Measurements from ENCODE around the gene PTGIS. TPM values are rescaled to one million over a fixed set of nuclear protein-coding genes. Genes with fewer than 3 reads are reported as not detected.

Gene PTGIS
- total and polyA plus RNA-seq, 2 donors (not counting 3 experiments of a cell fraction or from before 2014, with no cell fraction given): 6.2 to 11.8 TPM

DNA sequence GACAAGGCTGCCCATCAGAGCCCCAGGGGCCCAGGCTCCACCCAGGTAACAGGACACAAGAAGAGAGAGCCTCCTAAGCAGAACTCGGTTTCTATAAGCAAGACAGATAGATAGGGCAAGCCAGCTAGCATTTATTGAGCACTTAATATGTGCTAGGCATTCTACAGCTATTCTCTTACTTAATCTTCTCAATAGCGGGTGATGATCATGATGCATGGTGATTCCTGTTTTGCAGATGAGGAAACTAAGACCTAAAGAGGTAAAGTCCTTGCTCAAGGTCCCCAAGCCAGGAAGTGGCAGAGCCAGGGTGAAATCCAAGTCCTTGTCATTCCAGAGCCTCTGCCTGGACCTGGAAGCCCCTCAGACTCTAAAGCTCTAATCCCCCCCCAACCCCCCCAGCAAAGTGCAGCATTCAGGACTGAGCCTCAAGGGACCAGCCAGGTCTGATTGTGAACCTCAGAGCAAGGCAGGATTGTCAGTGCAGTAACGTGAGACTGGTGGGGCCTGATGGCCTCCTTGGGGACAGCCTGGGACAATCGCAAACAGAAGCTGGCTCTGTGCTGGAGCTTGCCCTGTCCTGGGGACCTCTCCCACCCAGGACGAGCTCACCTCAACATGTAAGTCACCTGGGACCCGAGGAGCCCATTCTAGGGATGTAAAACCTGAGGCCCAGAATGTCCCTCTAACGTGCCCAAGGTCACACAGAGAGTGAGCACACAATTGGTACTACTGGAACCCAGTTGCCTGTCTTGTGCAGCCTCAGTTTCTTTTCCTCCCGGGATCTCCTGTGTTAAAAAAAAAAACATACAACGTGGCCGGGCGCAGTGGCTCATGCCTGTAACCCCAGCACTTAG, 48.4 kb upstream of the PTGIS start:
- Histone ChIP-seq H3K9me1 (replicated peaks; ENCODE audit: control insufficient read depth, extremely low read depth, insufficient read depth, low read length) (no peaks in the 10 kb centered on the region), H3K9me3 (replicated peaks; ENCODE audit: control insufficient read depth, insufficient read depth, low read length) (no peaks in the 10 kb centered on the region), H2AFZ (ENCODE audit: low read depth, low read length) (no peak overlapping the region), H3K27me3 (ENCODE audit: control insufficient read depth in 2 of 2, insufficient read depth in 2 of 2, low read length in 2 of 2) (no peaks in the 10 kb centered on the region), H3K4me2 (ENCODE audit: insufficient read depth, low read length) (no peak overlapping the region), H4K20me1 (replicated peaks; ENCODE audit: control insufficient read depth, extremely low read depth, insufficient read depth, low read length) (no peaks in the 10 kb centered on the region), H3K36me3 (ENCODE audit: control insufficient read depth in 2 of 2, extremely low read depth in 1 of 2, insufficient read depth in 2 of 2, low read length in 2 of 2) (no peaks in the 10 kb centered on the region), H3K4me3 (replicated peaks in 1 of 3; ENCODE audit: insufficient read depth in 1 of 3, low read depth in 1 of 3, low read length in 3 of 3) (no peak overlapping the region), H3K79me2 (ENCODE audit: control insufficient read depth, insufficient read depth, low read length) (no peaks in the 10 kb centered on the region), H3K27ac (ENCODE audit: insufficient read depth, low read depth, low read length) (no peak overlapping the region), H3K9ac (replicated peaks; ENCODE audit: extremely low read depth, insufficient read depth, low read length) (no peak overlapping the region), H3K4me1 (ENCODE audit: control insufficient read depth, extremely low read depth, insufficient read depth, low read length) (no peaks in the 10 kb centered on the region)
- DNase-seq (ENCODE audit: low read depth, low spot score) (no peak), FAIRE-seq (no peak)
- intact Hi-C loops (cut with micrococcal nuclease) (no loop called here), dilution Hi-C loops (cut with MboI; ENCODE audit: extremely low pct_ligation_motif_present, low sequenced_read_pairs) (no loop called here)
- CTCF ChIA-PET: interaction anchor here (0.6 to 24.6 kb wide), 4 partner anchors 15 to 272 kb away, joined by 3 to 962 read pairs (median 140); no protein-coding TSS in a partner anchor
- TF ChIP-seq GATA2 (IDR thresholded peaks at IDR 0.05; ENCODE audit: insufficient read depth, insufficient read length, low read depth, low read length): no peak
- TF ChIP-seq, protein P1, sequence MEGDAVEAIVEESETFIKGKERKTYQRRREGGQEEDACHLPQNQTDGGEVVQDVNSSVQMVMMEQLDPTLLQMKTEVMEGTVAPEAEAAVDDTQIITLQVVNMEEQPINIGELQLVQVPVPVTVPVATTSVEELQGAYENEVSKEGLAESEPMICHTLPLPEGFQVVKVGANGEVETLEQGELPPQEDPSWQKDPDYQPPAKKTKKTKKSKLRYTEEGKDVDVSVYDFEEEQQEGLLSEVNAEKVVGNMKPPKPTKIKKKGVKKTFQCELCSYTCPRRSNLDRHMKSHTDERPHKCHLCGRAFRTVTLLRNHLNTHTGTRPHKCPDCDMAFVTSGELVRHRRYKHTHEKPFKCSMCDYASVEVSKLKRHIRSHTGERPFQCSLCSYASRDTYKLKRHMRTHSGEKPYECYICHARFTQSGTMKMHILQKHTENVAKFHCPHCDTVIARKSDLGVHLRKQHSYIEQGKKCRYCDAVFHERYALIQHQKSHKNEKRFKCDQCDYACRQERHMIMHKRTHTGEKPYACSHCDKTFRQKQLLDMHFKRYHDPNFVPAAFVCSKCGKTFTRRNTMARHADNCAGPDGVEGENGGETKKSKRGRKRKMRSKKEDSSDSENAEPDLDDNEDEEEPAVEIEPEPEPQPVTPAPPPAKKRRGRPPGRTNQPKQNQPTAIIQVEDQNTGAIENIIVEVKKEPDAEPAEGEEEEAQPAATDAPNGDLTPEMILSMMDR (IDR thresholded peaks at IDR 0.05; ENCODE audit: extremely low read depth in 1 of 2, insufficient read depth in 1 of 2, low read depth in 1 of 2, low read length in 2 of 2): no peak
- TF ChIP-seq JUN (IDR thresholded peaks at IDR 0.05; ENCODE audit: borderline replicate concordance, insufficient read depth, insufficient read length, low read depth): no peak
- no peak for TF ChIP-seq EZH2 (IDR thresholded peaks at IDR 0.05; ENCODE audit: borderline replicate concordance, low read depth, low read length, severe bottlenecking)
- no peak for TF ChIP-seq POLR2AphosphoS5 (IDR thresholded peaks at IDR 0.05; ENCODE audit: insufficient read depth, low read depth, low read length)
- TF ChIP-seq, protein P2, sequence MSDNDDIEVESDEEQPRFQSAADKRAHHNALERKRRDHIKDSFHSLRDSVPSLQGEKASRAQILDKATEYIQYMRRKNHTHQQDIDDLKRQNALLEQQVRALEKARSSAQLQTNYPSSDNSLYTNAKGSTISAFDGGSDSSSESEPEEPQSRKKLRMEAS (IDR thresholded peaks at IDR 0.05; ENCODE audit: insufficient read depth, insufficient read length): no peak
- BruUV-seq (replicated peaks): no TSS peak
- POLR2A ChIA-PET: no interaction called here
